ENCODE data around the gene TEC.

DNA sequence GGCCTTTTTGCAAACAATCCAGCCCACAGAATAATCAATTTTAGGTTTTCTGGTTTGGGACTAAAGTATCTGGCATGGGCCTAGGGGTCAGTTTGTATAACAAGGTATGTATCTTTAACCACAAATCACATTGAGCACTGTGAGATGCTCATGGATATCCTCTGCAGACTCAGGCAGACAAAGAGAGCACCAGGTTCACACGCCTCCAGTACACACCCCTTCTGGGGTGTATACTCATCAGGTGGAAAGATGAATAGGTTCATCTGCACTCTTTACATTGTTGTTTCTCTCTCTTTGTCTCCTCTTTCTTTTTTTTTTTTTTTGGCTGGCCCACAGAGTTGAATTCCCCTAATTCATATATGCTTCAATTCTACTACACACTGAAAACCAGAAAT lies 21.1 kb downstream of the TEC start:
- TF ChIP-seq, protein P1, sequence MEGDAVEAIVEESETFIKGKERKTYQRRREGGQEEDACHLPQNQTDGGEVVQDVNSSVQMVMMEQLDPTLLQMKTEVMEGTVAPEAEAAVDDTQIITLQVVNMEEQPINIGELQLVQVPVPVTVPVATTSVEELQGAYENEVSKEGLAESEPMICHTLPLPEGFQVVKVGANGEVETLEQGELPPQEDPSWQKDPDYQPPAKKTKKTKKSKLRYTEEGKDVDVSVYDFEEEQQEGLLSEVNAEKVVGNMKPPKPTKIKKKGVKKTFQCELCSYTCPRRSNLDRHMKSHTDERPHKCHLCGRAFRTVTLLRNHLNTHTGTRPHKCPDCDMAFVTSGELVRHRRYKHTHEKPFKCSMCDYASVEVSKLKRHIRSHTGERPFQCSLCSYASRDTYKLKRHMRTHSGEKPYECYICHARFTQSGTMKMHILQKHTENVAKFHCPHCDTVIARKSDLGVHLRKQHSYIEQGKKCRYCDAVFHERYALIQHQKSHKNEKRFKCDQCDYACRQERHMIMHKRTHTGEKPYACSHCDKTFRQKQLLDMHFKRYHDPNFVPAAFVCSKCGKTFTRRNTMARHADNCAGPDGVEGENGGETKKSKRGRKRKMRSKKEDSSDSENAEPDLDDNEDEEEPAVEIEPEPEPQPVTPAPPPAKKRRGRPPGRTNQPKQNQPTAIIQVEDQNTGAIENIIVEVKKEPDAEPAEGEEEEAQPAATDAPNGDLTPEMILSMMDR (IDR thresholded peaks at IDR 0.05): no peak
- TF ChIP-seq POLR2A (IDR thresholded peaks at IDR 0.05): no peak

Data from testis (tissue), 2 donors.